Measurements from ENCODE around the gene KBTBD12.

- TF ChIP-seq, protein P1, sequence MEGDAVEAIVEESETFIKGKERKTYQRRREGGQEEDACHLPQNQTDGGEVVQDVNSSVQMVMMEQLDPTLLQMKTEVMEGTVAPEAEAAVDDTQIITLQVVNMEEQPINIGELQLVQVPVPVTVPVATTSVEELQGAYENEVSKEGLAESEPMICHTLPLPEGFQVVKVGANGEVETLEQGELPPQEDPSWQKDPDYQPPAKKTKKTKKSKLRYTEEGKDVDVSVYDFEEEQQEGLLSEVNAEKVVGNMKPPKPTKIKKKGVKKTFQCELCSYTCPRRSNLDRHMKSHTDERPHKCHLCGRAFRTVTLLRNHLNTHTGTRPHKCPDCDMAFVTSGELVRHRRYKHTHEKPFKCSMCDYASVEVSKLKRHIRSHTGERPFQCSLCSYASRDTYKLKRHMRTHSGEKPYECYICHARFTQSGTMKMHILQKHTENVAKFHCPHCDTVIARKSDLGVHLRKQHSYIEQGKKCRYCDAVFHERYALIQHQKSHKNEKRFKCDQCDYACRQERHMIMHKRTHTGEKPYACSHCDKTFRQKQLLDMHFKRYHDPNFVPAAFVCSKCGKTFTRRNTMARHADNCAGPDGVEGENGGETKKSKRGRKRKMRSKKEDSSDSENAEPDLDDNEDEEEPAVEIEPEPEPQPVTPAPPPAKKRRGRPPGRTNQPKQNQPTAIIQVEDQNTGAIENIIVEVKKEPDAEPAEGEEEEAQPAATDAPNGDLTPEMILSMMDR (IDR thresholded peaks at IDR 0.05 in 8 of 11, conservative IDR thresholded peaks at IDR 0.05 in 3 of 11) = no peak
- TF ChIP-seq POLR2AphosphoS5 (IDR thresholded peaks at IDR 0.05) (no peak), POLR2A (IDR thresholded peaks at IDR 0.05) (no peak)
Measured at GRCh38 chr3:127979473-127979872, 64.4 kb downstream of the KBTBD12 start.

Measured in spleen (tissue), 7 donors.